Activated CD4-positive, alpha-beta T cell treated with anti-CD3 and anti-CD28 coated beads for 36 hours (primary cell): ENCODE data around the gene SF3A1. TPM values are rescaled to one million over a fixed set of nuclear protein-coding genes. Genes with fewer than 3 reads are reported as not detected.
"Not testable (repeated sequence)": the region's sequence is repeated elsewhere in the genome, so short reads cannot be mapped to it uniquely, and the experiment has no call there.

ENCODE experiments used
- ATAC-seq: fragments of 200-7000 bp; cut with Tn5 transposase; one replicate; pipeline ENCODE4 v1.10.0; 2021; ENCODE audit warnings: mild to moderate bottlenecking, moderate library complexity
- CTCF ChIA-PET: fragments of 350-600 bp; sonication (Branson Sonifier 250); formaldehyde crosslinking; loops from one replicate; lab custom pipeline; 2021; ENCODE audit warnings: antibody characterized with exemption; lab: Charles Lee
- POLR2A ChIA-PET: fragments of 350-600 bp; sonication (Branson Sonifier 250); formaldehyde crosslinking; loops from one replicate; lab custom pipeline; 2021; ENCODE audit warnings: antibody characterized with exemption, inconsistent platforms; lab: Charles Lee
- DNase-seq: peaks from one replicate; pipeline ENCODE4 v3.0.0-alpha.2; 2020
- H3K27ac Mint-ChIP-seq: one replicate; pipeline ENCODE4 v1.8.0; 2021; ENCODE audit warnings: mixed read lengths
- H3K27me3 Mint-ChIP-seq: one replicate; pipeline ENCODE4 v1.8.0; 2021; ENCODE audit warnings: mixed read lengths
- H3K36me3 Mint-ChIP-seq: one replicate; pipeline ENCODE4 v1.8.0; 2021; ENCODE audit warnings: low read depth, mixed read lengths
- H3K4me1 Mint-ChIP-seq: one replicate; pipeline ENCODE4 v1.8.0; 2021; ENCODE audit warnings: mixed read lengths
- H3K4me3 Mint-ChIP-seq: one replicate; pipeline ENCODE4 v1.8.0; 2021; ENCODE audit warnings: mild to moderate bottlenecking, moderate library complexity, mixed read lengths
- H3K9me3 Mint-ChIP-seq: one replicate; pipeline ENCODE4 v1.8.0; 2021; ENCODE audit warnings: low read depth, mixed read lengths
- intact Hi-C, 2 experiments: fragments of 100-400 bp; cut with DNase I in 1 of 2; cut with micrococcal nuclease in 1 of 2; formaldehyde crosslinking; loops; one replicate each; pipeline versions ENCODE4 v1.14.2 to v1.15.1; 2022 to 2024; cut with DNase I, micrococcal nuclease
- total RNA-seq, 2 experiments: library from RNA; stranded (reverse); gene quantifications; one replicate each; pipeline ENCODE4 v1.2.3, GENCODE V29; 2021

The SF3A1 gene
- total RNA-seq, 2 experiments from 2014 or later: 254 to 499 TPM

DNA sequence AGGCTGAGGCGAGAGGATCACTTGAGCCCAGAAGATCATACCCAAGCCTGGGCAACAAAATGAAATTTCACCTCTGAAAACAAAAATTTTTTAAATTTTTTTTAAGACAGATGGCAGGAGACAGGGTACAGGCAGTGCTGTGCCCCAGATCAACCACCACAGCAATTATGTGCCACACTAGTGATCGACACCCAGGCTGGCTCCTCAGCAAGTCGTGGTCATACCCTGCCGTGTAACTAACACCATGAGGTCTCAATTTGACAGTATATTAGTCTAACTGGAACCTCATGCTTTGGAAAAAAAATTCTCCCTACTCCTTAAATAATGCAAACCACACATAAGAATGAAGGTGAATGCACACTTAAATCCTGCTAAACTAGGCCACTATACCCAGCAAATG is 8.3 kb downstream of the SF3A1 start:
- CTCF ChIA-PET: interaction anchor here (0.6 to 5.2 kb wide), 4 partner anchors 8 to 240 kb away, joined by 4 to 30 read pairs (median 8); partner anchors contain the start of genes SF3A1 and TBC1D10A
- Mint-ChIP-seq H3K4me3 (peak overlapping the region; percentile 47), H3K27ac (peak overlapping the region; percentile 90), H3K9me3 (no peaks in the 10 kb centered on the region), H3K4me1 (peaks cover 82% of the 10 kb centered on the region), H3K36me3 (peaks cover 86% of the 10 kb centered on the region), H3K27me3 (no peaks in the 10 kb centered on the region)
- ATAC-seq (no peak), DNase-seq (no peak)
- intact Hi-C loops: loop anchor here in 1 of 2 experiments (5.0 kb wide), 1 partner anchor 39 kb away; the partner anchor contains the start of gene RNF215
- POLR2A ChIA-PET: no interaction called here

DNA sequence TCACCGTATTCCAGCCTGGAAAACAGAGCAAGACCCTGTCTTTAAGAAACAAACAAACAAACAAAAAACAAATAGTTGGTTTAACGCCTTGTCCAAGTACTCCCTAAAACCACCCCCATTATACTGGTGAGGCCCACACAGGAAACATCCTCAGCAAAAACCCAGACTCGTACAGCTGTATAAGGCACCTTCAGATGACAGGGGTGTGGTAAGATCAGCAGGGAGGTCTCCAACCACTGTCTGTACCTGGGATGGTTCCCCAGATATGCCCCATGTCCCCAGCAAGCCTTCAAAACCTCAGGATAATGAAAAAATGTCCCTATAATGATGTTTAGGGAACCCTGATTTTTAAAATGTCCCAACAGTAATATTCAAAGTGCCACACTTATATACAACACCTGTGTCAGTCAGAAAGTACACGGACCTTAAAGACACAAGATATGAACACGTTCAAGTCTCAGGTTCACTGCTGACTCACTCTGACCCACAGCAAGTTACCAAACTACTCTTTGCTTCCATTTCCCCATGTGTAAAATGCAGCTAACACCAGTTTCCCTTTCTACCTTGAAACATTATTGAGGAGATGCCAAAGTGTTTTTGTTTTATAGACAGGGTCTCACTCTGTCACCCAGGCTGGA is 9.3 kb downstream of the SF3A1 start:
- CTCF ChIA-PET: interaction anchor here (1.0 to 5.2 kb wide), 4 partner anchors 9 to 239 kb away, joined by 4 to 30 read pairs (median 8); partner anchors contain the start of genes SF3A1 and TBC1D10A
- H3K36me3 Mint-ChIP-seq: peaks cover 88% of the 10 kb centered on the region
- H3K4me3 Mint-ChIP-seq: peak overlapping the region; percentile 33
- peaks cover 75% of the 10 kb centered on the region for H3K4me1 Mint-ChIP-seq
- H3K27me3 Mint-ChIP-seq: no peaks in the 10 kb centered on the region
- no peaks in the 10 kb centered on the region for H3K9me3 Mint-ChIP-seq
- ATAC-seq: peak; percentile 90
- POLR2A ChIA-PET: interaction anchor here (0.7 to 1.2 kb wide), 3 partner anchors 14 to 83 kb away, joined by 3 to 4 read pairs (median 3); no protein-coding TSS in a partner anchor
- peak overlapping the region; percentile 88 for H3K27ac Mint-ChIP-seq
- intact Hi-C loops: loop anchor here (1.0 to 5.0 kb wide), 2 partner anchors 9 to 40 kb away; partner anchors contain the start of genes RNF215 (in 1 of the 2) and SF3A1 (in 1 of the 2)
- peak; percentile 48 for DNase-seq

DNA sequence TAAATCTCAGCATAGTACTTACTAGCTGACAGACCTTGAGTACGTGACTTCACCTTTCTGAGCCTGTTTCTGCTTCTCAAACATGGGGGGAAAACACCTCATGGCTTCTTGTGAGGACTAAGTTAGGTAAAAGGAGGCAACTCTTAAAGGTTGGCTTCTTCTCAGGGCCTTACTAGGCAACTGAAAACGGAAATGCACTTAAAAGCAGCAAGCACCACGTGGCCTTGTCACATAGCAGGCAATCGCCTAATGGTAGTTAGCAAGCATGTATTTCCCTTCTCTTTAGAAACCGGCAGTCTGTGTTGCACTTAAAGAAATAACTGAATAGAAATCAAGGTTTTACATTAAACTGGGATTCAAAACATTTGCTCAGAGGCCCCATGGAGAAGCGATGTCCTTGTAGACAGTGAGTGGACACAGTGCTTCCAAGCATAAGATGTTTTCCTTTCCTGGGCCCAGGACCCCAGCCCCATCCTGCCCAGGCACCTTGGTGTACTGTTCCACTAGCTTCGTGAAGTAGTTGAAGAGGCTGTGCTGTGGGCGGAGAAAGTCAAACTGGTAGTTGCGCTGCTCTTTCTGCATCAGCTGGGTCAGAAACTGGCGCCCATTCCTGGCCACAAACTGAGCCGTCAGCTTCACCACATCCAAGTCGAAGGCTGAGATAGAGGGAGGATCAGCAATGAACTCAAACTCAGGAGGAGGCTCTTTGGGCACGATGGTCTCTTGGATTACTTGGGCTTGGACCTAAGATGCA is 12.1 kb downstream of the SF3A1 start:
- DNase-seq (peak; percentile 76), ATAC-seq (peak; percentile 54)
- H3K9me3 Mint-ChIP-seq: no peaks in the 10 kb centered on the region
- peak overlapping the region; percentile 12 for H3K4me3 Mint-ChIP-seq
- intact Hi-C loops: loop anchor here in 1 of 2 experiments (5.0 kb wide), 1 partner anchor 43 kb away; the partner anchor contains the start of gene RNF215
- peak overlapping the region; percentile 74 for H3K27ac Mint-ChIP-seq
- peaks cover 82% of the 10 kb centered on the region for H3K36me3 Mint-ChIP-seq
- ChIA-PET CTCF (interaction anchor here (0.5 to 1.1 kb wide), 4 partner anchors 12 to 813 kb away, joined by 3 to 5 read pairs (median 3); no protein-coding TSS in a partner anchor), POLR2A (interaction anchor here (0.9 kb wide), 1 partner anchor 12 kb away, joined by 4 read pairs; the partner anchor contains the start of genes CCDC157 and SF3A1)
- H3K27me3 Mint-ChIP-seq: no peaks in the 10 kb centered on the region
- peaks cover 50% of the 10 kb centered on the region for H3K4me1 Mint-ChIP-seq

DNA sequence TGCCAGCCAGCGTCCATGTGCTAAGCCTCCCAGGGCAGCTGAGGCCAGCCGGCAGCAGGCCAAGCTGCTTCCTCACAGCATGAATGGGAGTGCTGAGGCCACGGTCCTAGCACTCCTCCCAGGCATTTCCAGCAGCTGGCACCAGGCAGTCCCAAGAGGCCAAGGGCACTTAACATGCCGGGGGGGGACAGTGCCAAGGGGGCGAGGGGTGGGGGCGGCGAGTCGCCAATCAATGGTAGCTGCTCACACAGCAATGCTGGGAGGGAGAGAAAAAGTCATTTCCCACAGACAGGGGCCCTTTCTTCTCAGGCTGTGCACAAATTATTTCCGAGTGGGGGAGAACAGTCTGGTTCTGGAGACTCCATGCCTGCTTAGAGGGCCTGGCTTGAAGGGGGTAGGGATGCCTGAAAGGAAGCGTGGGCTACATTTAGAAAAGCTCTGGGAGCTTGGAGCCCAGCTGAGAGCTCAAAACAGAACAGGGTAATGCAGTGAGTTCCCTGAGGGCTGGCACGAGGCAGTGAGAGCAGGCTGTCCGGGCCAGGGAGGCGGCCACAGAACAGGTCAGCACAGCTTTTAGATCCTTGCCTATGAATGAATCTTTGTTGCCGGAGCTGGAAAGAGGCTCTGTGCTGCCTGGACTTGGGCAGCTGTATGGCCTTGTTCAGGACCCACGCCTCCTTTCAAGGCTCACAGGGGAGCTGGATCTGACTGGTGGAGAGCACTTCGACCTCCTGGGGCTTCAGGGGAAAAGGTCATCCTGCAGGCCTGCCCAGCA is 15.6 kb downstream of the SF3A1 start:
- no peaks in the 10 kb centered on the region for H3K27me3 Mint-ChIP-seq
- no peaks in the 10 kb centered on the region for H3K9me3 Mint-ChIP-seq
- H3K36me3 Mint-ChIP-seq: peaks cover 86% of the 10 kb centered on the region
- H3K4me3 Mint-ChIP-seq: no peak overlapping the region
- no peak for ATAC-seq
- no peak overlapping the region for H3K27ac Mint-ChIP-seq
- intact Hi-C loops: no loop called here
- POLR2A ChIA-PET: no interaction called here
- no peak for DNase-seq
- CTCF ChIA-PET: interaction anchor here (0.6 to 1.1 kb wide), 3 partner anchors 17 to 1580 kb away, joined by 3 to 6 read pairs (median 4); no protein-coding TSS in a partner anchor
- peaks cover 22% of the 10 kb centered on the region for H3K4me1 Mint-ChIP-seq

DNA sequence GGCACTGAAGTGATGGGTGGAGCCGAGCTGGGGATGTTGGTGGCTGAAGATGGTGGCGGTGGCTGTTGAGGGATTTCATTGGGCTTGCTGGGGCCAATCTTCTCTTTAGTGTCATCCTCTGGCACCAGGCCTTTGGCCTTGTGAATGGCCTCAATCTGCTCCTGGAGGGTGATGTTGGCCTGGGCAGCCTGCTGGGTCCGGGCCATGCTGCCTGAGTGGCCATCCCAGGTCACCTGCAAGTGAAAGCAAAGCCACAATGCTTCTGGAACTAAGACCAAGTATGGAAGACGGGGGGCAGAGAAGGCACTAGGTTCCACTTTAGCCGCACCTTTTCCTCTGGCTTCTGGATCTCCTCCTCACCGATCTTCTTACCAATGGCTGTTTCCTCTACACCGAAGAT is 17.9 kb downstream of the SF3A1 start:
- Mint-ChIP-seq H3K4me3 (no peak overlapping the region), H3K27me3 (no peaks in the 10 kb centered on the region), H3K4me1 (peaks cover 25% of the 10 kb centered on the region), H3K9me3 (no peaks in the 10 kb centered on the region), H3K36me3 (peaks cover 87% of the 10 kb centered on the region), H3K27ac (no peak overlapping the region)
- ATAC-seq (no peak), DNase-seq (no peak)
- POLR2A ChIA-PET: interaction anchor here (1.6 kb wide), 1 partner anchor 12 kb away, joined by 3 read pairs; the partner anchor contains the start of gene TBC1D10A
- intact Hi-C loops: no loop called here
- CTCF ChIA-PET: interaction anchor here (0.7 to 1.2 kb wide), 2 partner anchors 49 to 75 kb away, joined by 4 read pairs; partner anchors contain the start of gene RNF215

DNA sequence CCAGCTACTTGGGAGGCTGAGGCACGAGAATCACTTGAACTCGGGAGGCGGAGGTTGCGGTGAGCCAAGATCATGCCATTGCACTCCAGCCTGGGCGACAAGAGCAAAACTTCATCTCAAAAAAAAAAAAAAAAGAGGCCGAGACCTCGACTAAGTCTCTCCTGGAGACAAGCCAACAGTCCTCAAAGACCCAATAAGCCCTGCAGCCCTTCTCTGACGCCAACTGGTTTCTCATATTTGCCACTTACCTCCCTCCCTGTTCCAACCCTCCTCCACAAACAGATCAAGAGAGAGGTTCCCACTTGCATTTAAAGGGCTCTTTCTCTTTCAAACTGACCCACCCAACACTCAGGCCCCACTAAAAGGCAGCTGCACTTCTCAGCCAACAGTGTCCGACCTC is 18.4 kb downstream of the SF3A1 start:
- Mint-ChIP-seq H3K4me1 (peaks cover 30% of the 10 kb centered on the region), H3K36me3 (peaks cover 87% of the 10 kb centered on the region)
- ATAC-seq, H3K27ac Mint-ChIP-seq, intact Hi-C loops, DNase-seq, H3K9me3 Mint-ChIP-seq, H3K27me3 Mint-ChIP-seq, H3K4me3 Mint-ChIP-seq: not testable (repeated sequence)
- CTCF ChIA-PET: interaction anchor here (1.2 kb wide), 1 partner anchor 74 kb away, joined by 4 read pairs; no protein-coding TSS in a partner anchor
- POLR2A ChIA-PET: interaction anchor here (1.6 kb wide), 1 partner anchor 12 kb away, joined by 3 read pairs; the partner anchor contains the start of gene TBC1D10A

DNA sequence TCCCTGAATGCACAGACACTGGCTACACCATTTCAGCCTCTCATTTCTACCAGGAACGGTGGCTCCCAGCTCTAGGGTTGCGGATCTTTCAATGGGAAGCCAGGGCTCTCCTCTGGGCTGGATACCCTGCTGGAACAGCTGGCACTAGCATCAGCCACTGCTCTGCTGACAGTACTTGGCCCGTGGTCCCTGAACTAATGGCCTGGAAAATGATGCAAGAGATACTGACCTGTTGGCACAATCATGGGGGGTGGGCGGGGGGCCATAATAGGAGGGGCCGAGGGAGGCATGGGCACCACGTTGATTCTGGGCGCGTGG is 19.3 kb downstream of the SF3A1 start:
- Mint-ChIP-seq H3K27me3 (no peaks in the 10 kb centered on the region), H3K4me3 (no peak overlapping the region), H3K27ac (no peak overlapping the region), H3K36me3 (peaks cover 88% of the 10 kb centered on the region), H3K4me1 (peaks cover 39% of the 10 kb centered on the region), H3K9me3 (no peaks in the 10 kb centered on the region)
- ATAC-seq (no peak), DNase-seq (no peak)
- POLR2A ChIA-PET: no interaction called here
- intact Hi-C loops: no loop called here
- CTCF ChIA-PET: interaction anchor here (0.8 kb wide), 1 partner anchor 43 kb away, joined by 3 read pairs; no protein-coding TSS in a partner anchor

DNA sequence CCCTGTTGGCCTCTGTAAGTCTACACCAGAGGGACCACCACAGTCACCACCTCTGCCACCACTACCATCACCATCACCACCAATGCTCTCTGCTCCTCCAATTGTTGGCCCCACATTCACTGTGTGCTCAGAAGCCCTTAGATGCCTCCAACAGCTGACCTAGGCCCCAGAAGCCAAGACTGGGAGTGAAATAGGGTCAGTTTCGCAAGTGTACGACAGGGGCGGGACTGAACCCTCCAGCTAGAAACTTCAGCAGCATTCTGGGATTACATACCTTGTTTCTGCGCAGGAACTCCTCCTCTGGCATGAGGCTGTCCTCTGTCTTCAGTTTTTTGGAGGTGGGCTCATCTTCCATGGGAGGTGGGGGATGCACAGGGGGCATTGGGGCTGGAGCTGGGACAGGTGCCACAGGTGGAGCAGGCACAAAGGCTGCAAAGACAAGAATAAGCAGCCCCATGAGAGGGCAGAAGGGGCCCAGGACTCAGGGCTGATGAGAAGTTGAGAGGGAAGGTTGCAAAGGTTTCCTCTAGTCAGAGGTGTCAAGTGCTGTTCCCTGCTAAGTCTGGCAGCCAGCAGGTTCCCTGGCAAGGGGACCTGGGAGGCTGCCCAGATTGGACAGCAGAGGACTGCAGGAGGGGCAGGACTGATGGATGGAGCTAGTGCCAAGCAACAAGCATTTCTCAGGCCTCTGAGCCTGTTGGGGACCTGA is 19.8 kb downstream of the SF3A1 start:
- Mint-ChIP-seq H3K4me3 (no peak overlapping the region), H3K27me3 (no peaks in the 10 kb centered on the region), H3K36me3 (peaks cover 87% of the 10 kb centered on the region), H3K4me1 (peaks cover 43% of the 10 kb centered on the region), H3K9me3 (no peaks in the 10 kb centered on the region), H3K27ac (peak overlapping the region; percentile 29)
- ATAC-seq (no peak), DNase-seq (no peak)
- ChIA-PET CTCF (interaction anchor here (0.8 to 1.0 kb wide), 2 partner anchors 44 to 48 kb away, joined by 3 to 7 read pairs; partner anchors contain the start of gene CASTOR1), POLR2A (interaction anchor here (0.6 kb wide), 1 partner anchor 585 kb away, joined by 11 read pairs; no protein-coding TSS in a partner anchor)
- intact Hi-C loops: no loop called here

DNA sequence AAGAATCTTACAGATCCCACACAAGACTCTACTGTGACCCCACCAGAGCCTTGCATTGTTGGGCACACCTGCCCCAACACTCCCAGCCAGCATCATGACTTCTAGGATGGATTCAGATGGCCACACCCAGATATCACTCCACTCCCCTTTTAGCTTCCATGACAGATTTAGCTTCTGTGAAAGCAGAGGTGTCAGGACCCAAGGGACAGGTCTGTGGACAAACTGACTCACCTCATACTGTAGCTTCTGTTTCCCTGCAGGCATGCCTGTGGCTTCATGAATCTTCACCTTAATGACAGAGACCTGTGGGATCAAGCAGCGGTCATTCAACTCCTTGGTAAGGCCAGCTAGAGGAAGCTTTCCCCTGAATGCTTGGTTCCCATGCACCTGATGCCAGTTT is 21.5 kb downstream of the SF3A1 start:
- intact Hi-C loops: no loop called here
- H3K27me3 Mint-ChIP-seq: no peaks in the 10 kb centered on the region
- CTCF ChIA-PET: interaction anchor here (0.8 to 1.0 kb wide), 3 partner anchors 8 to 47 kb away, joined by 3 to 8 read pairs (median 5); partner anchors contain the start of genes CASTOR1, CCDC157, SF3A1 and TBC1D10A
- POLR2A ChIA-PET: interaction anchor here (1.1 to 1.8 kb wide), 3 partner anchors 8 to 47 kb away, joined by 3 to 4 read pairs (median 3); partner anchors contain the start of gene TBC1D10A
- H3K9me3 Mint-ChIP-seq: no peaks in the 10 kb centered on the region
- H3K27ac Mint-ChIP-seq: peak overlapping the region; percentile 69
- H3K4me1 Mint-ChIP-seq: peaks cover 43% of the 10 kb centered on the region
- peak; percentile 39 for DNase-seq
- ATAC-seq: peak; percentile 58
- H3K4me3 Mint-ChIP-seq: no peak overlapping the region
- peaks cover 82% of the 10 kb centered on the region for H3K36me3 Mint-ChIP-seq

DNA sequence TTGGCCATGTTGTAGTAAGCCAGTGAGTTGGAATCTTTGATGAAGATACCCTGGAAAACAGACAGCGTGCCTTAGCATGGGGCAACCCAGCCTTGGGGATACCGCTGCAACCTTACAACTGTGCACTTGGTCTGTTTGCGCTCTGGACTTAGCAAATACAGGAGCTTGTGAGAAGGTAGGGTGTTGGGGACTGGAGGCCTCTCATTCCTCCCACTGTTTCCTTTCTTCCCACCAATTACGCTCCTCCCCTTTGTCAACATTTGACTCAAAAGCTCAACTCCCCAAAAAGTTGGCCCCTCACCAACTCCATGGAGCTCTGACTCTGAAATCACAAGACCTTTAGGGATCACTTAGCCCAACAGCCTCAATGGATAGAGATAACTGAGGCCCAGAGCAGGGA is 22.0 kb downstream of the SF3A1 start:
- intact Hi-C loops: no loop called here
- ATAC-seq: peak; percentile 13
- POLR2A ChIA-PET: interaction anchor here (1.1 to 1.8 kb wide), 3 partner anchors 8 to 46 kb away, joined by 3 to 4 read pairs (median 3); partner anchors contain the start of gene TBC1D10A

More for the DNA sequence above, 22.0 kb downstream of the SF3A1 start:
- CTCF ChIA-PET: interaction anchor here (0.6 to 1.0 kb wide), 4 partner anchors 8 to 46 kb away, joined by 3 to 8 read pairs (median 4); partner anchors contain the start of genes CASTOR1, CCDC157, SF3A1 and TBC1D10A
- peak; percentile 27 for DNase-seq
- Mint-ChIP-seq H3K27me3 (no peaks in the 10 kb centered on the region), H3K4me3 (no peak overlapping the region), H3K4me1 (peaks cover 43% of the 10 kb centered on the region), H3K9me3 (no peaks in the 10 kb centered on the region), H3K27ac (peak overlapping the region; percentile 69), H3K36me3 (peaks cover 82% of the 10 kb centered on the region)
